HCT116 (cell line): ENCODE measurements around the gene CYLC2. TPM values are rescaled to one million over a fixed set of nuclear protein-coding genes. Genes with fewer than 3 reads are reported as not detected.

ENCODE experiments used
- ATAC-seq: fragments of 200-7000 bp; cut with Tn5 transposase; 2 replicates; pipeline ENCODE4 v1.9.1; 2020; ENCODE audit warnings: mild to moderate bottlenecking, moderate library complexity
- BruUV-seq: library from RNA; stranded (reverse); fragments of 400-500 nt; replicated peaks from 2 replicates; lab custom pipeline; 2021; lab: Mats Ljungman, UMichigan
- CTCF ChIA-PET: fragments of 300-600 bp; sonication (Branson Sonifier 250); formaldehyde crosslinking; loops from one replicate; lab custom pipeline; 2021; ENCODE audit warnings: antibody characterized with exemption; lab: Charles Lee
- POLR2A ChIA-PET: fragments of 300-600, 350-600 bp; sonication (Branson Sonifier 250); formaldehyde crosslinking; loops from one replicate; lab custom pipeline; 2021; ENCODE audit warnings: antibody characterized with exemption; lab: Charles Lee
- RAD21 ChIA-PET, 2 experiments: fragments of 300-600 bp; sonication (Branson Sonifier 250); formaldehyde crosslinking; loops; one replicate each; lab custom pipeline; 2023; ENCODE audit warnings: low total read pairs in 2 of 2; ENCODE audit not compliant: uncharacterized antibody in 2 of 2, unreplicated experiment in 2 of 2, low non-redundant PET in 1 of 2; lab: Charles Lee
- DNase-seq: peaks from one replicate; pipeline ENCODE4 v3.0.0-alpha.2; 2010; ENCODE audit warnings: low read depth, low spot score
- H2AFZ ChIP-seq: fragments of 200-600 bp; shearing (Covaris generic), sonication (generic); 2 replicates; pipeline ENCODE4 v1.6.1; 2017; ENCODE audit warnings: low read depth, mixed run types, mixed read lengths, antibody characterized with exemption, low read length; ENCODE audit not compliant: poor library complexity, severe bottlenecking
- H3K27ac ChIP-seq: 2 replicates; pipeline ENCODE4 v1.5.1; 2012; ENCODE audit warnings: low read depth, low read length
- H3K27me3 ChIP-seq: fragments of 200-600 bp; sonication (generic); 2 replicates; pipeline ENCODE4 v1.6.1; 2016; ENCODE audit warnings: mixed run types, low read length, mixed read lengths; ENCODE audit not compliant: insufficient read depth
- H3K36me3 ChIP-seq, 2 experiments: fragments of 200-500 bp in 1 of 2; fragments of 200-600 bp in 1 of 2; sonication (Bioruptor generic) in 1 of 2; sonication (generic) in 1 of 2; 2 replicates each; pipeline versions ENCODE4 v1.5.1 to v1.6.1; 2014 to 2016; ENCODE audit warnings: low read length in 2 of 2, inconsistent platforms in 1 of 2, mixed read lengths in 1 of 2, mixed run types in 1 of 2; ENCODE audit not compliant: insufficient read depth in 2 of 2, control insufficient read depth in 1 of 2
- H3K4me1 ChIP-seq, 2 experiments: fragments of 200-600 bp in 1 of 2; sonication (generic) in 1 of 2; 2 replicates each; pipeline versions ENCODE4 v1.5.1 to v1.6.1; 2012 to 2017; ENCODE audit warnings: low read length in 2 of 2, inconsistent platforms in 1 of 2, mild to moderate bottlenecking in 1 of 2, mixed read lengths in 1 of 2, mixed run types in 1 of 2, moderate library complexity in 1 of 2; ENCODE audit not compliant: insufficient read depth in 2 of 2, control insufficient read depth in 1 of 2
- H3K4me2 ChIP-seq: fragments of 200-600 bp; sonication (generic); 2 replicates; pipeline ENCODE4 v1.6.1; 2017; ENCODE audit warnings: mixed run types, low read length, mixed read lengths
- H3K4me3 ChIP-seq, 2 experiments: fragments of 200-600 bp in 1 of 2; sonication (generic) in 1 of 2; replicated peaks in 1 of 2; 2 replicates each; pipeline ENCODE4 v1.5.1; 2011 to 2016; ENCODE audit warnings: low read length in 2 of 2, control low read depth in 1 of 2, low read depth in 1 of 2, mild to moderate bottlenecking in 1 of 2, mixed read lengths in 1 of 2, mixed run types in 1 of 2
- H3K79me2 ChIP-seq: fragments of 200-600 bp; sonication (generic); 2 replicates; pipeline ENCODE4 v1.6.1; 2017; ENCODE audit warnings: mild to moderate bottlenecking, mixed run types, low read length, moderate library complexity, mixed read lengths; ENCODE audit not compliant: insufficient read depth
- H3K9ac ChIP-seq: fragments of 200-600 bp; sonication (generic); 2 replicates; pipeline ENCODE4 v1.6.1; 2016; ENCODE audit warnings: low read length, mixed read lengths
- H3K9me2 ChIP-seq: fragments of 200-600 bp; sonication (generic), shearing (Covaris generic); 2 replicates; pipeline ENCODE4 v1.6.1; 2017; ENCODE audit warnings: mixed run types, mild to moderate bottlenecking, moderate library complexity; ENCODE audit not compliant: insufficient read depth
- H3K9me3 ChIP-seq, 2 experiments: fragments of 200-500 bp in 1 of 2; fragments of 200-600 bp in 1 of 2; sonication (Bioruptor generic) in 1 of 2; sonication (generic) in 1 of 2; 2 replicates each; pipeline ENCODE4 v1.6.1; 2014 to 2017; ENCODE audit warnings: low read length in 2 of 2, mixed read lengths in 2 of 2, inconsistent platforms in 1 of 2, low read depth in 1 of 2, mild to moderate bottlenecking in 1 of 2, mixed run types in 1 of 2, moderate library complexity in 1 of 2; ENCODE audit not compliant: control insufficient read depth in 1 of 2, insufficient read depth in 1 of 2
- H4K20me1 ChIP-seq: fragments of 200-600 bp; sonication (generic), shearing (Covaris generic); 2 replicates; pipeline ENCODE4 v1.6.1; 2017; ENCODE audit warnings: mixed run types, mild to moderate bottlenecking, moderate library complexity; ENCODE audit not compliant: insufficient read depth
- ATF3 ChIP-seq: IDR thresholded peaks from 2 replicates; pipeline ENCODE4 v1.6.1; 2012
- CBX3 ChIP-seq: IDR thresholded peaks from 2 replicates; pipeline ENCODE4 v1.6.1; 2012; ENCODE audit warnings: low read depth
- CEBPB ChIP-seq: IDR thresholded peaks from 2 replicates; pipeline ENCODE4 v1.6.1; 2012; ENCODE audit warnings: low read depth
- EGR1 ChIP-seq: IDR thresholded peaks from 2 replicates; pipeline ENCODE4 v1.6.1; 2012; ENCODE audit warnings: low read depth
- ELF1 ChIP-seq: IDR thresholded peaks from 2 replicates; pipeline ENCODE4 v1.6.1; 2012; ENCODE audit warnings: low read depth, borderline replicate concordance
- EZH2phosphoT487 ChIP-seq: fragments of 200-600 bp; IDR thresholded peaks from 2 replicates; pipeline ENCODE4 v1.6.1; 2018; ENCODE audit warnings: antibody characterized with exemption, borderline replicate concordance
- FOSL1 ChIP-seq: IDR thresholded peaks from 2 replicates; pipeline ENCODE4 v1.6.1; 2012; ENCODE audit warnings: low read depth
- JUND ChIP-seq: IDR thresholded peaks from 2 replicates; pipeline ENCODE4 v1.6.1; 2012
- POLR2A ChIP-seq: IDR thresholded peaks from 2 replicates; pipeline ENCODE4 v1.7.0; 2011; ENCODE audit warnings: borderline replicate concordance; ENCODE audit not compliant: insufficient read depth, insufficient read length; ENCODE audit errors: extremely low read depth
- POLR2AphosphoS5 ChIP-seq: IDR thresholded peaks from 2 replicates; pipeline ENCODE4 v1.6.1; 2011; ENCODE audit warnings: mild to moderate bottlenecking, low read depth, low read length, moderate library complexity
- RAD21 ChIP-seq: IDR thresholded peaks from 2 replicates; pipeline ENCODE4 v1.6.1; 2012; ENCODE audit warnings: low read depth, mild to moderate bottlenecking
- SIN3A ChIP-seq: IDR thresholded peaks from 2 replicates; pipeline ENCODE4 v1.6.1; 2012; ENCODE audit warnings: low read depth
- SP1 ChIP-seq: IDR thresholded peaks from 2 replicates; pipeline ENCODE4 v1.6.1; 2012; ENCODE audit warnings: low read depth
- SRF ChIP-seq: IDR thresholded peaks from 2 replicates; pipeline ENCODE4 v1.6.1; 2012; ENCODE audit warnings: low read depth
- TCF7L2 ChIP-seq: IDR thresholded peaks from 2 replicates; pipeline ENCODE4 v1.7.0; 2011; ENCODE audit warnings: borderline replicate concordance, inconsistent platforms; ENCODE audit not compliant: insufficient read depth, insufficient read length; ENCODE audit errors: extremely low read depth
- YY1 ChIP-seq: IDR thresholded peaks from 2 replicates; pipeline ENCODE4 v1.6.1; 2011; ENCODE audit warnings: low read length, low read depth, moderate library complexity, mild to moderate bottlenecking; ENCODE audit not compliant: insufficient replicate concordance; ENCODE audit errors: extremely low read depth
- ZFX ChIP-seq: fragments of 450-650 bp; IDR thresholded peaks from 2 replicates; pipeline ENCODE4 v1.6.1; 2017
- ZNF274 ChIP-seq: fragments of 200-500 bp; sonication (Bioruptor generic); IDR thresholded peaks from 2 replicates; pipeline ENCODE4 v1.6.1; 2014; ENCODE audit warnings: mild to moderate bottlenecking, low read depth, low read length, inconsistent platforms
- intact Hi-C: fragments of 100-400 bp; cut with micrococcal nuclease; formaldehyde crosslinking; loops from 2 replicates; pipeline ENCODE4 v1.10.0; 2022
- total RNA-seq: library from RNA; stranded (reverse); gene quantifications from one replicate; pipeline ENCODE4 v1.2.1, GENCODE V29; 2021; ENCODE audit not compliant: unreplicated experiment
- TF ChIP-seq, protein P1 (sequence below), 3 experiments: fragments of 200-600 bp in 1 of 3; sonication (generic) in 1 of 3; IDR thresholded peaks in 2 of 3; conservative IDR thresholded peaks in 1 of 3; 2 replicates each; pipeline ENCODE4 v1.5.1; 2012 to 2017; ENCODE audit warnings: low read depth in 2 of 3, low read length in 2 of 3, antibody characterized with exemption in 1 of 3, borderline replicate concordance in 1 of 3, control low read depth in 1 of 3, mild to moderate bottlenecking in 1 of 3, mixed read lengths in 1 of 3, mixed run types in 1 of 3, moderate library complexity in 1 of 3; ENCODE audit not compliant: insufficient read depth in 1 of 3
- TF ChIP-seq, protein P2 (sequence below): IDR thresholded peaks from 2 replicates; pipeline ENCODE4 v1.6.1; 2012; ENCODE audit warnings: low read depth

The CYLC2 gene
- total RNA-seq, 1 experiment from 2014 or later = not detected

DNA sequence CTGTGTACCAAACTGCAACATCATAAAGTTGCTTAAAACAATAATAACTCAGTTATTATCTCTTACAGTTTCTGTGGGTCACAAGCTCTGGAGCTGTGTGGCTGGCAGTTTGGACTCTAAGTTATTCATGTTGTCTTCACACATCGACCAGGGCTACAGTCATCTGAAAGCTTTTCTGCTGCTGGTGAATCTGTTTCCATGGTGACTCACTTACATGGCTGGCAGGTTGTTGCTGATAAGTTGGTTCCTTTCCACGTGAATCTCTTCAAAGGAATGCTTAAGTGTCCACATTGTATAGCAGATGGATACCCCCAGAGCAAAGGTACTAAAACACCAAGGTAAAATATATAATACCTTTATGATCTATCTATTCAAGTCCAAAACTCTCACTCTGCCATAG lies 44.8 kb upstream of the CYLC2 start:
- POLR2A ChIA-PET = no interaction called here
- no peak overlapping the region for H3K9ac ChIP-seq
- H3K27ac ChIP-seq = no peak overlapping the region
- ATAC-seq = no peak
- BruUV-seq = no TSS peak
- H3K4me2 ChIP-seq = no peak overlapping the region
- H3K9me2 ChIP-seq = no peaks in the 10 kb centered on the region
- no peak overlapping the region for H3K4me3 ChIP-seq
- no peaks in the 10 kb centered on the region for H3K4me1 ChIP-seq
- DNase-seq = no peak
- intact Hi-C loops = no loop called here
- H3K27me3 ChIP-seq = no peaks in the 10 kb centered on the region
- CTCF ChIA-PET = no interaction called here
- peaks cover 0 to 13% of the 10 kb centered on the region in 2 experiments; a peak in 2 of 4 replicates for H3K9me3 ChIP-seq
- H3K36me3 ChIP-seq = no peaks in the 10 kb centered on the region
- H3K79me2 ChIP-seq = no peaks in the 10 kb centered on the region
- TF ChIP-seq EZH2phosphoT487 (no peak), ZFX (no peak), SRF (no peak), RAD21 (no peak), SIN3A (no peak), CBX3 (no peak), FOSL1 (no peak), ATF3 (no peak), YY1 (no peak), JUND (no peak), POLR2A (no peak), SP1 (no peak), TCF7L2 (no peak), CEBPB (no peak), ELF1 (no peak), POLR2AphosphoS5 (no peak), EGR1 (no peak), ZNF274 (no peak)
- TF ChIP-seq, protein P1, sequence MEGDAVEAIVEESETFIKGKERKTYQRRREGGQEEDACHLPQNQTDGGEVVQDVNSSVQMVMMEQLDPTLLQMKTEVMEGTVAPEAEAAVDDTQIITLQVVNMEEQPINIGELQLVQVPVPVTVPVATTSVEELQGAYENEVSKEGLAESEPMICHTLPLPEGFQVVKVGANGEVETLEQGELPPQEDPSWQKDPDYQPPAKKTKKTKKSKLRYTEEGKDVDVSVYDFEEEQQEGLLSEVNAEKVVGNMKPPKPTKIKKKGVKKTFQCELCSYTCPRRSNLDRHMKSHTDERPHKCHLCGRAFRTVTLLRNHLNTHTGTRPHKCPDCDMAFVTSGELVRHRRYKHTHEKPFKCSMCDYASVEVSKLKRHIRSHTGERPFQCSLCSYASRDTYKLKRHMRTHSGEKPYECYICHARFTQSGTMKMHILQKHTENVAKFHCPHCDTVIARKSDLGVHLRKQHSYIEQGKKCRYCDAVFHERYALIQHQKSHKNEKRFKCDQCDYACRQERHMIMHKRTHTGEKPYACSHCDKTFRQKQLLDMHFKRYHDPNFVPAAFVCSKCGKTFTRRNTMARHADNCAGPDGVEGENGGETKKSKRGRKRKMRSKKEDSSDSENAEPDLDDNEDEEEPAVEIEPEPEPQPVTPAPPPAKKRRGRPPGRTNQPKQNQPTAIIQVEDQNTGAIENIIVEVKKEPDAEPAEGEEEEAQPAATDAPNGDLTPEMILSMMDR (IDR thresholded peaks at IDR 0.05 in 2 of 3, conservative IDR thresholded peaks at IDR 0.05 in 1 of 3; ENCODE audit: borderline replicate concordance in 1 of 3, insufficient read depth in 1 of 3, low read depth in 2 of 3, low read length in 2 of 3) = no peak
- TF ChIP-seq, protein P2, sequence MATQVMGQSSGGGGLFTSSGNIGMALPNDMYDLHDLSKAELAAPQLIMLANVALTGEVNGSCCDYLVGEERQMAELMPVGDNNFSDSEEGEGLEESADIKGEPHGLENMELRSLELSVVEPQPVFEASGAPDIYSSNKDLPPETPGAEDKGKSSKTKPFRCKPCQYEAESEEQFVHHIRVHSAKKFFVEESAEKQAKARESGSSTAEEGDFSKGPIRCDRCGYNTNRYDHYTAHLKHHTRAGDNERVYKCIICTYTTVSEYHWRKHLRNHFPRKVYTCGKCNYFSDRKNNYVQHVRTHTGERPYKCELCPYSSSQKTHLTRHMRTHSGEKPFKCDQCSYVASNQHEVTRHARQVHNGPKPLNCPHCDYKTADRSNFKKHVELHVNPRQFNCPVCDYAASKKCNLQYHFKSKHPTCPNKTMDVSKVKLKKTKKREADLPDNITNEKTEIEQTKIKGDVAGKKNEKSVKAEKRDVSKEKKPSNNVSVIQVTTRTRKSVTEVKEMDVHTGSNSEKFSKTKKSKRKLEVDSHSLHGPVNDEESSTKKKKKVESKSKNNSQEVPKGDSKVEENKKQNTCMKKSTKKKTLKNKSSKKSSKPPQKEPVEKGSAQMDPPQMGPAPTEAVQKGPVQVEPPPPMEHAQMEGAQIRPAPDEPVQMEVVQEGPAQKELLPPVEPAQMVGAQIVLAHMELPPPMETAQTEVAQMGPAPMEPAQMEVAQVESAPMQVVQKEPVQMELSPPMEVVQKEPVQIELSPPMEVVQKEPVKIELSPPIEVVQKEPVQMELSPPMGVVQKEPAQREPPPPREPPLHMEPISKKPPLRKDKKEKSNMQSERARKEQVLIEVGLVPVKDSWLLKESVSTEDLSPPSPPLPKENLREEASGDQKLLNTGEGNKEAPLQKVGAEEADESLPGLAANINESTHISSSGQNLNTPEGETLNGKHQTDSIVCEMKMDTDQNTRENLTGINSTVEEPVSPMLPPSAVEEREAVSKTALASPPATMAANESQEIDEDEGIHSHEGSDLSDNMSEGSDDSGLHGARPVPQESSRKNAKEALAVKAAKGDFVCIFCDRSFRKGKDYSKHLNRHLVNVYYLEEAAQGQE = no peak
- H2AFZ ChIP-seq = no peak overlapping the region
- no peaks in the 10 kb centered on the region for H4K20me1 ChIP-seq
- RAD21 ChIA-PET = no interaction called here
